ENCODE results near the gene RNFT2.

The RNFT2 gene

GRCh38 chr12:116802018-116802417, 63.9 kb downstream of the RNFT2 start:
- DNase-seq (ENCODE audit: low read depth) = no peak
- H3K4me3 ChIP-seq (ENCODE audit: low read length) = no peak overlapping the region
- TF ChIP-seq, protein P1, sequence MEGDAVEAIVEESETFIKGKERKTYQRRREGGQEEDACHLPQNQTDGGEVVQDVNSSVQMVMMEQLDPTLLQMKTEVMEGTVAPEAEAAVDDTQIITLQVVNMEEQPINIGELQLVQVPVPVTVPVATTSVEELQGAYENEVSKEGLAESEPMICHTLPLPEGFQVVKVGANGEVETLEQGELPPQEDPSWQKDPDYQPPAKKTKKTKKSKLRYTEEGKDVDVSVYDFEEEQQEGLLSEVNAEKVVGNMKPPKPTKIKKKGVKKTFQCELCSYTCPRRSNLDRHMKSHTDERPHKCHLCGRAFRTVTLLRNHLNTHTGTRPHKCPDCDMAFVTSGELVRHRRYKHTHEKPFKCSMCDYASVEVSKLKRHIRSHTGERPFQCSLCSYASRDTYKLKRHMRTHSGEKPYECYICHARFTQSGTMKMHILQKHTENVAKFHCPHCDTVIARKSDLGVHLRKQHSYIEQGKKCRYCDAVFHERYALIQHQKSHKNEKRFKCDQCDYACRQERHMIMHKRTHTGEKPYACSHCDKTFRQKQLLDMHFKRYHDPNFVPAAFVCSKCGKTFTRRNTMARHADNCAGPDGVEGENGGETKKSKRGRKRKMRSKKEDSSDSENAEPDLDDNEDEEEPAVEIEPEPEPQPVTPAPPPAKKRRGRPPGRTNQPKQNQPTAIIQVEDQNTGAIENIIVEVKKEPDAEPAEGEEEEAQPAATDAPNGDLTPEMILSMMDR (IDR thresholded peaks at IDR 0.05; ENCODE audit: insufficient read depth, low read depth, low read length, missing control alignments) = no peak

DNA sequence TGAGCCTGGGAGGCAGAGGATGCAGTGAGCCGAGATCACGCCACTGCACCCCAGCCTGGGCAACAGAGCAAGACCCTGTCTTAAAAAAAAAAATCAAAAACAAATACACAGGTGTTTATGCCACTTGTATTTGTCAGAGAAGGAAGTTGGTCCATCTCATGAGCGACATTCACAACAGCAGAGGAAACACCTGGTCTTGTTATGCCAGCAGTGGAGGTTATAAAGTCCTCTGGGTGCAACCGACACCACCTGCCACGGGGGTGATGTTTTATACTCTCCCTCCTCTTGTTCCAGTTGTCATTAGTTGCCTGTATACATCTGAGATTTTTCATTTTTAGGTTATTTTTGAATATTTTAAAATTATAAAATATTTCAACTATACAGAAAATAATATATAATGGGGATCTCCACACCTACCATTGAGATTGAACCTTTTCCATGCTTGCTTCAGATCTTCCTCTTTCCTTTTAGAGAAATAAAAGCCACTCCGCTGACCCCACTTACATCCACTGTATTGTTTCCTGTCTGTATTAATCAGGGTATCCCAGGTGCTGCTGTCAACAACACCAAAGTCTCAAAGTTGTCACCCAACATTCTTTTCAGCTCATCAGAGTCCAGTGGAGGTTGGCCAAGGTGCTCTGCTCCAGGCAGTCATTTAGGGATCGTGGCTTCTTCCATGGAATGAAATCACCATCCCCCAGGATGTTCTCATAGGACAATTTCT, 65.1 kb downstream of the RNFT2 start:
- TF ChIP-seq, protein P1 (IDR thresholded peaks at IDR 0.05; ENCODE audit: insufficient read depth, low read depth, low read length, missing control alignments) = no peak
- H3K4me3 ChIP-seq (ENCODE audit: low read length) = no peak overlapping the region
- DNase-seq (ENCODE audit: low read depth) = no peak

DNA sequence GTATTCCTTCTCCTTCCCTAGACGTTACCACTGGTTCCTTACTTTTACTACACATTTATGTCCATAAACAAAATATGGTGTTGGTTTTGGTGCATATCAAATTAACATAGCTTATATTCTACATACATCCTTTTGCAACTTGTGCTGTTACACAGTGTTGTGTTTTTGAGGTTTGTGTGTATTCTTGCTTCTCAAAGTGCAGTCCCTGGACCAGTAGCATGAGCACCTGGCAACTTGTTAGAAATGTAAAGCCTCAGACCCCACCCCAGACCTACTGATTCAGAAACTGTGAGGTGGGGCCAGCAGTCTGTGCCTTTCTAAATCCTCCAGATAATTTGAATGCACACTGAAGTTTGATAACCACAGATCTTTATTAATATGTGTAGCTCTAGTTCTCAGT, 65.9 kb downstream of the RNFT2 start:
- H3K4me3 ChIP-seq (ENCODE audit: low read length) = no peak overlapping the region
- DNase-seq (ENCODE audit: low read depth) = no peak
- TF ChIP-seq, protein P1 (IDR thresholded peaks at IDR 0.05; ENCODE audit: insufficient read depth, low read depth, low read length, missing control alignments) = no peak

DNA sequence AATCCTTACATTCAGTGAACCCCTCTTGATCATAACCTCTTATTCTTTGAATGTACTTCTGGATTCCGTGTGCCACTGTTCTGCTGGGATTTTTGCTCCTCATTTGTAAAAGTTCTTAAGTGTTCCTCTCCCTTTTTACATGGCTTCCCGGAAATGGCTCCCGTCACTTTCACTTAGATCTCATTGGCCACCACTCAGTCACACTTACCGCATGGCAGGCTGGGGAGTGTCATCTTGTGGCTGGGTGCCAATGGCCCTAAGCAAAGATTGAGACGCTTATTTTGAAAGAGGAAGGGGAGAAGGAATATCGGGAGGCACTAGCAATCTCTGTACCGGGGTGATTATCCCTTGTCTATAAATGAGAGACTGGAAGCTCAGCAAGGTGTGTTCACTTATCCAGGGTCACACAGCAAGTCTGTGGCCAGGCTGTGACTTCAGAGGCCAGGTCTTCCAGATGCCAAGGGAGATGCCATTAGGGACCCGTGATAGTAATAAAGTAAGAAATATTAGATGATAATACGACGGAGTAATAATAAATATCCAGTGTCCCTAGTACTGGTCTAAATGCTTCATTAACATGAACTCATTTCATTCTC, 68.8 kb downstream of the RNFT2 start:
- TF ChIP-seq, protein P1 (IDR thresholded peaks at IDR 0.05; ENCODE audit: insufficient read depth, low read depth, low read length, missing control alignments) = no peak
- H3K4me3 ChIP-seq (ENCODE audit: low read length) = no peak overlapping the region
- no peak for DNase-seq (ENCODE audit: low read depth)

GRCh38 chr12:116807546-116807945, 69.4 kb downstream of the RNFT2 start:
- no peak for DNase-seq (ENCODE audit: low read depth)
- TF ChIP-seq, protein P1 (IDR thresholded peaks at IDR 0.05; ENCODE audit: insufficient read depth, low read depth, low read length, missing control alignments) = no peak
- H3K4me3 ChIP-seq (ENCODE audit: low read length) = no peak overlapping the region

DNA sequence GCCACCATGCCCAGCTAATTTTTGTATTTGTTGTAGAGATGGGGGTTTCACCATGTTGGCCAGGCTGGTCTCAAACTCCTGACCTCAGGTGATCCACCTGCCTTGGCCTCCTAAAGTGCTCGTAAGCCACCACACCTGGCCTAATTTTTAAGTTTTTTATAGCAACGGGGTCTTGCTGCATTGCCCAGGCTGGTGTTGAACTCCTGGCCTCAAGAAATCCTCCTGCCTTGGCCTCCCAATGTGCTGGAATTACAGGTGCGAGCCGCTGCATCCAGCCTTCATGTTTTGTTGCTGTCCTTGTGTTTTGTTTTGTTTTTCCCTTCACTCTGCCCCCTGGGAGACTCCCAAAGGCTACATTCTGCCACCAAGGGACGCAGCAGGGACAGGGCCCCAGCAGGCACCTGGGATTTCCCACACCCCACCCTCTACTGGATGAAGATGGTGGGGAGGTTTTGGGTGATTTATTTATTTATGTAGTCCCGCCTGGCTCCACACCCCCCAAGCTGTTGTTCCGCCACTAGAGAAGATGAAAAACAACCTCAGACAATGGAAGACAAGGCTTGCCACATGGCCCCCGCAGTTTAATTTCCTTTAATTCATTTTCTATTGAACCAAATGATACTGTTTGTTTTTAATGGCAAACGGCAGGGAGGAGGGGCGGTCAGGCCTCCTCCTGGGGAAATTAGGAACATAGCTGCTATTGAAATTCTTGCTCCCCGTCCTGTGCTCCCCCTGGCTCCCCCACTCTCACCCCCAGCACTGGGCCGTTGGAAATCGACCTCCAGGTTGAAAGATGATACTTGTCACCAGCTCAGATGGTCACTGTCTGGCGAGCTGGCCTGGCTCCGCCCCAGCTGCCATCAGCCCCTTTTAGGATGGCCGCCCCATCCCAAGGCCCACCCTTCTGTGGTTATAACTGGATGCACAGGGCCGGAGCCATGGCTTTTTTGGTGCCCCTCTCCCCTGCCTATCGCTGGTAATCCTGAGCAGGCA, 70.3 kb downstream of the RNFT2 start:
- TF ChIP-seq, protein P1 (IDR thresholded peaks at IDR 0.05; ENCODE audit: insufficient read depth, low read depth, low read length, missing control alignments) = no peak
- no peak overlapping the region for H3K4me3 ChIP-seq (ENCODE audit: low read length)
- no peak for DNase-seq (ENCODE audit: low read depth)
